C4-2B (cell line): ENCODE data around the gene ITPR1.

Experiments used
- ZFX ChIP-seq: fragments of 450-650 bp; IDR thresholded peaks from 2 replicates; pipeline ENCODE4 v1.6.1; 2017
- TF ChIP-seq, protein P1 (sequence below): fragments of 450-650 bp; conservative IDR thresholded peaks from 2 replicates; pipeline ENCODE4 v1.5.1; 2017; ENCODE audit warnings: mild to moderate bottlenecking

DNA sequence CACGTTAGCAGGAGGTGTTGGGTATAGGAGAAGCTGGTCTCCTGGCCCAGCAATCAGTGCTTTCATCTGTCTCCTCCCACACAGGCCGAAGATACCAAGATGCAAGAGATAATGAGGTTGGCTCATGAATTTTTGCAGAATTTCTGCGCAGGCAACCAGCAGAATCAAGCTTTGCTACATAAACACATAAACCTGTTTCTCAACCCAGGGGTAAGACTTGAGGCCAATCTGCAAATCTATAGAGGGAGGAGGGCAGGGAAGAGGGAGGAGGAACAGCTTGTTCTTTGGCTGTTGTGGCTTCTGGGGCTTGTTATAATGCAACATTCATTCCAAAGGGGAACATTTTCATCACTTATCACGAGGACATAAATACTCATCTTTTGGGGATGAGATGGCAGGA is 195.3 kb downstream of the ITPR1 start:
- TF ChIP-seq, protein P1, sequence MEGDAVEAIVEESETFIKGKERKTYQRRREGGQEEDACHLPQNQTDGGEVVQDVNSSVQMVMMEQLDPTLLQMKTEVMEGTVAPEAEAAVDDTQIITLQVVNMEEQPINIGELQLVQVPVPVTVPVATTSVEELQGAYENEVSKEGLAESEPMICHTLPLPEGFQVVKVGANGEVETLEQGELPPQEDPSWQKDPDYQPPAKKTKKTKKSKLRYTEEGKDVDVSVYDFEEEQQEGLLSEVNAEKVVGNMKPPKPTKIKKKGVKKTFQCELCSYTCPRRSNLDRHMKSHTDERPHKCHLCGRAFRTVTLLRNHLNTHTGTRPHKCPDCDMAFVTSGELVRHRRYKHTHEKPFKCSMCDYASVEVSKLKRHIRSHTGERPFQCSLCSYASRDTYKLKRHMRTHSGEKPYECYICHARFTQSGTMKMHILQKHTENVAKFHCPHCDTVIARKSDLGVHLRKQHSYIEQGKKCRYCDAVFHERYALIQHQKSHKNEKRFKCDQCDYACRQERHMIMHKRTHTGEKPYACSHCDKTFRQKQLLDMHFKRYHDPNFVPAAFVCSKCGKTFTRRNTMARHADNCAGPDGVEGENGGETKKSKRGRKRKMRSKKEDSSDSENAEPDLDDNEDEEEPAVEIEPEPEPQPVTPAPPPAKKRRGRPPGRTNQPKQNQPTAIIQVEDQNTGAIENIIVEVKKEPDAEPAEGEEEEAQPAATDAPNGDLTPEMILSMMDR: no peak
- TF ChIP-seq ZFX: no peak
